HepG2 (cell line): ENCODE measurements around the gene KCTD15. TPM values are rescaled to one million over a fixed set of nuclear protein-coding genes. Genes with fewer than 3 reads are reported as not detected.

Experiments
- ATAC-seq: fragments of 200-7000 bp; cut with Tn5 transposase; 3 replicates; pipeline ENCODE4 v1.9.1; 2020; ENCODE audit warnings: mild to moderate bottlenecking, moderate library complexity
- BruUV-seq: library from RNA; stranded (reverse); fragments of 400-500 nt; replicated peaks from 2 replicates; lab custom pipeline; 2021; lab: Mats Ljungman, UMichigan
- CTCF ChIA-PET: fragments of 300-600 bp; formaldehyde crosslinking; extraction: SDS; loops from one replicate; lab custom pipeline; 2021; ENCODE audit warnings: low total read pairs, inconsistent platforms, low intra/inter-chr PET ratio; lab: Yijun Ruan, JAX
- POLR2A ChIA-PET: fragments of 350-600 bp; sonication (Branson Sonifier 250); formaldehyde crosslinking; loops from one replicate; lab custom pipeline; 2020; ENCODE audit warnings: antibody characterized with exemption, inconsistent platforms; lab: Yijun Ruan, JAX
- DNase-seq: peaks from one replicate; pipeline ENCODE4 v3.0.0-alpha.2; 2015; ENCODE audit warnings: low spot score
- FAIRE-seq: peaks from 3 replicates; lab custom pipeline; 2011; peaks lifted over from hg19 to GRCh38; lab: Jason Lieb, UNC
- H2AFZ ChIP-seq: one replicate; pipeline ENCODE4 v1.6.1; 2011; ENCODE audit warnings: low read length, inconsistent platforms
- H3K27ac ChIP-seq: fragments of 300-600 bp; 3 replicates; pipeline ENCODE4 v1.8.0; 2011; ENCODE audit warnings: mixed run types, mild to moderate bottlenecking, mixed read lengths, low read length, inconsistent platforms; ENCODE audit not compliant: insufficient read depth; ENCODE audit errors: extremely low read length
- H3K27me3 ChIP-seq, 2 experiments: fragments of 200-600 bp in 1 of 2; 2 replicates in 1 of 2; 3 replicates in 1 of 2; pipeline versions ENCODE4 v1.6.0 to v1.8.0; 2011; ENCODE audit warnings: low read length in 2 of 2, mild to moderate bottlenecking in 2 of 2, moderate library complexity in 2 of 2, inconsistent platforms in 1 of 2; ENCODE audit not compliant: insufficient read depth in 2 of 2, control insufficient read depth in 1 of 2
- H3K36me3 ChIP-seq, 2 experiments: fragments of 200-600 bp in 1 of 2; replicated peaks in 1 of 2; 2 replicates in 1 of 2; 3 replicates in 1 of 2; pipeline versions ENCODE4 v1.5.1 to v1.8.0; 2011; ENCODE audit warnings: low read length in 2 of 2, inconsistent platforms in 1 of 2; ENCODE audit not compliant: insufficient read depth in 2 of 2, control insufficient read depth in 1 of 2
- H3K4me1 ChIP-seq: 2 replicates; pipeline ENCODE4 v1.5.1; 2012; ENCODE audit warnings: low read length, inconsistent platforms; ENCODE audit not compliant: insufficient read depth
- H3K4me2 ChIP-seq: 2 replicates; pipeline ENCODE4 v1.6.0; 2011; ENCODE audit warnings: low read depth, low read length, inconsistent platforms
- H3K4me3 ChIP-seq, 3 experiments: fragments of 200-600 bp in 1 of 3; sonication (generic), shearing (Covaris generic) in 1 of 3; replicated peaks in 1 of 3; 2 replicates each; pipeline ENCODE4 v1.5.1; 2011 to 2016; ENCODE audit warnings: low read length in 3 of 3, inconsistent platforms in 2 of 3, low read depth in 2 of 3, mild to moderate bottlenecking in 2 of 3, control low read depth in 1 of 3, mixed read lengths in 1 of 3; ENCODE audit not compliant: insufficient read depth in 1 of 3
- H3K79me2 ChIP-seq: one replicate; pipeline ENCODE4 v1.6.1; 2011; ENCODE audit warnings: low read length, inconsistent platforms; ENCODE audit not compliant: insufficient read depth
- H3K9ac ChIP-seq: 2 replicates; pipeline ENCODE4 v1.6.0; 2011; ENCODE audit warnings: mild to moderate bottlenecking, low read depth, low read length, inconsistent platforms; ENCODE audit not compliant: insufficient read depth
- H3K9me3 ChIP-seq: 2 replicates; pipeline ENCODE4 v1.5.1; 2012; ENCODE audit warnings: mild to moderate bottlenecking, low read length
- H4K20me1 ChIP-seq: 2 replicates; pipeline ENCODE4 v1.6.0; 2011; ENCODE audit warnings: inconsistent platforms, mild to moderate bottlenecking, low read length, moderate library complexity; ENCODE audit not compliant: insufficient read depth
- CBX5 ChIP-seq: sonication (generic); formaldehyde crosslinking; IDR thresholded peaks from 2 replicates; pipeline ENCODE4 v1.4.0; 2020; ENCODE audit warnings: missing genetic modification reagents, borderline replicate concordance
- CSRNP2 ChIP-seq: sonication (generic); formaldehyde crosslinking; conservative IDR thresholded peaks from 2 replicates; pipeline ENCODE4 v1.8.0; 2022; ENCODE audit warnings: low read depth, missing genetic modification reagents
- HNRNPUL1 ChIP-seq: fragments of 200-400 bp; formaldehyde crosslinking; IDR thresholded peaks from 2 replicates; pipeline ENCODE4 v1.6.1; 2017; ENCODE audit warnings: low read depth, mild to moderate bottlenecking, low read length, moderate library complexity
- KLF16 ChIP-seq, 2 experiments: sonication (generic) in 1 of 2; formaldehyde crosslinking in 1 of 2; IDR thresholded peaks; 2 replicates each; pipeline versions ENCODE4 v1.6.1 to v1.8.0; 2016 to 2023; ENCODE audit warnings: missing genetic modification reagents in 2 of 2, missing compliant biosample characterization in 1 of 2
- MXI1 ChIP-seq: IDR thresholded peaks from 3 replicates; pipeline ENCODE4 v1.6.1; 2012; ENCODE audit warnings: low read depth, low read length, inconsistent platforms, borderline replicate concordance
- PHF21A ChIP-seq: sonication (generic); formaldehyde crosslinking; IDR thresholded peaks from 2 replicates; pipeline ENCODE4 v1.5.0; 2020; ENCODE audit warnings: mild to moderate bottlenecking, missing genetic modification reagents
- RFX1 ChIP-seq: fragments of 450-650 bp; IDR thresholded peaks from 2 replicates; pipeline ENCODE4 v1.6.1; 2017
- RFX3 ChIP-seq: IDR thresholded peaks from 2 replicates; pipeline ENCODE4 v1.6.1; 2016; ENCODE audit warnings: missing biosample characterization, missing genetic modification reagents
- SMC3 ChIP-seq: IDR thresholded peaks from 2 replicates; pipeline ENCODE4 v1.6.1; 2011; ENCODE audit warnings: low read length, improper control_type of control experiment
- THAP7 ChIP-seq: sonication (generic); formaldehyde crosslinking; IDR thresholded peaks from 2 replicates; pipeline ENCODE4 v1.8.1; 2023; ENCODE audit warnings: mild to moderate bottlenecking, missing genetic modification reagents
- ZNF446 ChIP-seq: sonication (generic); formaldehyde crosslinking; IDR thresholded peaks from 2 replicates; pipeline ENCODE4 v1.5.0; 2020; ENCODE audit warnings: mild to moderate bottlenecking, missing genetic modification reagents
- ZNF513 ChIP-seq: sonication (generic); formaldehyde crosslinking; conservative IDR thresholded peaks from 2 replicates; pipeline ENCODE4 v1.5.0; 2020; ENCODE audit warnings: missing genetic modification reagents
- ZNF552 ChIP-seq: sonication (generic); formaldehyde crosslinking; IDR thresholded peaks from 2 replicates; pipeline ENCODE4 v1.9.0; 2022; ENCODE audit warnings: missing genetic modification reagents, mild to moderate bottlenecking, borderline replicate concordance
- ZNF792 ChIP-seq: IDR thresholded peaks from 2 replicates; pipeline ENCODE4 v1.6.1; 2016
- ZNF841 ChIP-seq: sonication (generic); formaldehyde crosslinking; IDR thresholded peaks from 2 replicates; pipeline ENCODE4 v1.8.1; 2023; ENCODE audit warnings: missing genetic modification reagents, borderline replicate concordance
- WGBS: methylation state at CpG from one replicate; pipeline ENCODE4 v1.1.6; 2017; ENCODE audit warnings: low lambda C conversion rate; 5-methylcytosine and 5-hydroxymethylcytosine counted together
- in situ Hi-C: cut with HindIII; loops from 2 replicates; pipeline ENCODE4 v1.10.0; 2017; ENCODE audit warnings: low pct_unique_long_range_greater_than_20kb; ENCODE audit not compliant: extremely low pct_ligation_motif_present
- intact Hi-C: fragments of 100-400 bp; cut with micrococcal nuclease; formaldehyde crosslinking; loops from one replicate; pipeline ENCODE4 v1.10.0; 2022; ENCODE audit not compliant: unreplicated experiment
- polyA plus RNA-seq, 8 experiments: library from polyadenylated mRNA; depleted of rRNA in 3 of 8; stranded (reverse) in 7 of 8; unstranded in 1 of 8; fragments of >200 nt; fragmentation: Illumina TruSeq in 4 of 8; extraction: Trizol in 4 of 8; gene quantifications; 2 replicates each; pipeline versions ENCODE4 v1.2.1 to v1.2.3, GENCODE V29; 2011 to 2016; ENCODE audit warnings: low read depth in 4 of 8, missing spikeins in 1 of 8, mixed read lengths in 1 of 8; ENCODE audit not compliant: insufficient read depth in 1 of 8
- total RNA-seq, 5 experiments: library from RNA; depleted of rRNA; stranded (reverse); fragments of >200 nt; fragmentation: Illumina TruSeq; extraction: Trizol; gene quantifications; 2 replicates each; pipeline ENCODE4 v1.2.3, GENCODE V29; 2016; ENCODE audit warnings: low read depth in 1 of 5
- TF ChIP-seq, protein P1 (sequence below): IDR thresholded peaks from 2 replicates; pipeline ENCODE4 v1.6.1; 2016; ENCODE audit warnings: missing genetic modification reagents, missing compliant biosample characterization
- TF ChIP-seq, protein P2 (sequence below): sonication (generic); formaldehyde crosslinking; IDR thresholded peaks from 2 replicates; pipeline ENCODE4 v1.4.0; 2020; ENCODE audit warnings: mild to moderate bottlenecking, low read depth, missing genetic modification reagents
- TF ChIP-seq, protein P3 (sequence below): sonication (generic); formaldehyde crosslinking; IDR thresholded peaks from 2 replicates; pipeline ENCODE4 v1.4.0; 2020; ENCODE audit warnings: low read depth, missing genetic modification reagents

The KCTD15 gene
- total and polyA plus RNA-seq, 2 of the 13 experiments (the other 11 are each of a cell fraction or from before 2014, with no cell fraction given), result 13.2 to 16.7 TPM

DNA sequence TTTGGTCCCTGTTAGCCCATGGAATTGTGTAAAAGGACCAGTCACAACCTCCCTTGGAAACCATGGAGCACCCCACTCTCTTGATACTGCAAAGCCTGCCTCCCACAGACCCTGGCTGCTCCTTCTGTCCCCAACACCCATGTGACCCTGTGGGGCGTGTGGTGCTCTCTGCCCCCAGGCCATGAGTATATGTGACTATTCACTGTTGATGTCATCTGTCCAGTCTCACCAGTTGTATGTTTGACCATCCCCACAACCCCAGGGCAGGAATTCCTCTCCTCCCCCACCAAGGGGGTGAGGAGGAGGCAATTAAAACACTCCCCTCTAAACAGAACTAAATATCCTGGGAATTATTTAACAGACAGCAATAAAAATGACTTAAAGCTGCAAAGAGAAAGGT lies 35.2 kb downstream of the KCTD15 start:
- intact Hi-C loops (no loop called here), in situ Hi-C loops (no loop called here)
- no peak overlapping the region for H2AFZ ChIP-seq
- CTCF ChIA-PET, result interaction anchor here (1.4 kb wide), 1 partner anchor 54 kb away, joined by 3 read pairs; no protein-coding TSS in a partner anchor
- BruUV-seq, result no TSS peak
- no peak overlapping the region for H3K27ac ChIP-seq
- H3K27me3 ChIP-seq, result peaks cover 0 to 4% of the 10 kb centered on the region in 2 experiments; a peak in 1 of 5 replicates
- WGBS, result 0% methylated on average over 1 of the region's 1 CpG
- H3K4me1 ChIP-seq, result no peaks in the 10 kb centered on the region
- H3K4me3 ChIP-seq, result no peak overlapping the region
- H3K4me2 ChIP-seq, result no peak overlapping the region
- no peaks in the 10 kb centered on the region for H3K9me3 ChIP-seq
- no peak overlapping the region for H3K9ac ChIP-seq
- H3K79me2 ChIP-seq, result no peaks in the 10 kb centered on the region
- H3K36me3 ChIP-seq, result no peaks in the 10 kb centered on the region
- no peak for DNase-seq
- FAIRE-seq, result no peak
- POLR2A ChIA-PET, result no interaction called here
- no peaks in the 10 kb centered on the region for H4K20me1 ChIP-seq
- no peak for ATAC-seq
- TF ChIP-seq RFX3 (CRISPR knock-in tag) (no peak), PHF21A (CRISPR knock-in tag) (no peak), RFX1 (no peak), ZNF841 (CRISPR knock-in tag) (no peak), SMC3 (no peak), ZNF513 (CRISPR knock-in tag) (no peak), MXI1 (no peak), ZNF446 (CRISPR knock-in tag) (no peak), CBX5 (CRISPR knock-in tag) (no peak), ZNF552 (no peak), KLF16 (CRISPR knock-in tag; IDR thresholded peaks at IDR 0.05) (no peak), HNRNPUL1 (no peak), THAP7 (CRISPR knock-in tag) (no peak), CSRNP2 (no peak), ZNF792 (CRISPR knock-in tag) (no peak)
- TF ChIP-seq, protein P1, sequence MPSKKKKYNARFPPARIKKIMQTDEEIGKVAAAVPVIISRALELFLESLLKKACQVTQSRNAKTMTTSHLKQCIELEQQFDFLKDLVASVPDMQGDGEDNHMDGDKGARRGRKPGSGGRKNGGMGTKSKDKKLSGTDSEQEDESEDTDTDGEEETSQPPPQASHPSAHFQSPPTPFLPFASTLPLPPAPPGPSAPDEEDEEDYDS (CRISPR knock-in tag), result no peak
- TF ChIP-seq, protein P2, sequence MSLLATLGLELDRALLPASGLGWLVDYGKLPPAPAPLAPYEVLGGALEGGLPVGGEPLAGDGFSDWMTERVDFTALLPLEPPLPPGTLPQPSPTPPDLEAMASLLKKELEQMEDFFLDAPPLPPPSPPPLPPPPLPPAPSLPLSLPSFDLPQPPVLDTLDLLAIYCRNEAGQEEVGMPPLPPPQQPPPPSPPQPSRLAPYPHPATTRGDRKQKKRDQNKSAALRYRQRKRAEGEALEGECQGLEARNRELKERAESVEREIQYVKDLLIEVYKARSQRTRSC (CRISPR knock-in tag), result no peak
- TF ChIP-seq, protein P3, sequence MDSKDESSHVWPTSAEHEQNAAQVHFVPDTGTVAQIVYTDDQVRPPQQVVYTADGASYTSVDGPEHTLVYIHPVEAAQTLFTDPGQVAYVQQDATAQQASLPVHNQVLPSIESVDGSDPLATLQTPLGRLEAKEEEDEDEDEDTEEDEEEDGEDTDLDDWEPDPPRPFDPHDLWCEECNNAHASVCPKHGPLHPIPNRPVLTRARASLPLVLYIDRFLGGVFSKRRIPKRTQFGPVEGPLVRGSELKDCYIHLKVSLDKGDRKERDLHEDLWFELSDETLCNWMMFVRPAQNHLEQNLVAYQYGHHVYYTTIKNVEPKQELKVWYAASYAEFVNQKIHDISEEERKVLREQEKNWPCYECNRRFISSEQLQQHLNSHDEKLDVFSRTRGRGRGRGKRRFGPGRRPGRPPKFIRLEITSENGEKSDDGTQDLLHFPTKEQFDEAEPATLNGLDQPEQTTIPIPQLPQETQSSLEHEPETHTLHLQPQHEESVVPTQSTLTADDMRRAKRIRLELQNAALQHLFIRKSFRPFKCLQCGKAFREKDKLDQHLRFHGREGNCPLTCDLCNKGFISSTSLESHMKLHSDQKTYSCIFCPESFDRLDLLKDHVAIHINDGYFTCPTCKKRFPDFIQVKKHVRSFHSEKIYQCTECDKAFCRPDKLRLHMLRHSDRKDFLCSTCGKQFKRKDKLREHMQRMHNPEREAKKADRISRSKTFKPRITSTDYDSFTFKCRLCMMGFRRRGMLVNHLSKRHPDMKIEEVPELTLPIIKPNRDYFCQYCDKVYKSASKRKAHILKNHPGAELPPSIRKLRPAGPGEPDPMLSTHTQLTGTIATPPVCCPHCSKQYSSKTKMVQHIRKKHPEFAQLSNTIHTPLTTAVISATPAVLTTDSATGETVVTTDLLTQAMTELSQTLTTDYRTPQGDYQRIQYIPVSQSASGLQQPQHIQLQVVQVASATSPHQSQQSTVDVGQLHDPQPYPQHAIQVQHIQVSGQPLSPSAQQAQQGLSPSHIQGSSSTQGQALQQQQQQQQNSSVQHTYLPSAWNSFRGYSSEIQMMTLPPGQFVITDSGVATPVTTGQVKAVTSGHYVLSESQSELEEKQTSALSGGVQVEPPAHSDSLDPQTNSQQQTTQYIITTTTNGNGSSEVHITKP (CRISPR knock-in tag), result no peak
